ENCODE data around the gene ANXA7. TPM values are rescaled to one million over a fixed set of nuclear protein-coding genes. Genes with fewer than 3 reads are reported as not detected.
"Not testable (repeated sequence)": the region's sequence is repeated elsewhere in the genome, so short reads cannot be mapped to it uniquely, and the experiment has no call there.

ANXA7 gene
- total RNA-seq, 2 donors from 2014 or later = 22.7 to 46.2 TPM

DNA sequence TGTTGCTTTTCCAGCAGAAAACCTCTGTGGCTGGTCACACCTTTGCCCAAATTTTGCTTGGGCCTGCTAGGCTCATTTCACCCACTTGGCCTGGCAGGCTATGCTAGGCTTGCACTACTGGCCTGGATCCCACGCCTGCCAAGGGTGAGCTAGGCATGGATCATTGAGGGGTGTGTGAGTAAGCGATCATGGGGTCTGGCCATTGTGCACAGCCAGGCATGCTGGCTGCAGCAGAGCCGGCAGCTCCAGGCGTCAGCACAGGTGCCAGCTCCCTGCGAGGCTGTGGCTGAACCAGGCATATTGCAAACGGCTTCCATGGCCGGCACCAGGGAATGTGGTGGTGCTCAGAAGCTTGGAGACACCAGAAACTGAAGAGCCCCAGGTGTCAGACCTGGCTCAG is 74.4 kb downstream of the ANXA7 start:
- no peak overlapping the region for H3K4me3 ChIP-seq
- intact Hi-C loops (cut with DNase I) = no loop called here
- no peaks in the 10 kb centered on the region for H3K27me3 ChIP-seq
- TF ChIP-seq, protein P1, sequence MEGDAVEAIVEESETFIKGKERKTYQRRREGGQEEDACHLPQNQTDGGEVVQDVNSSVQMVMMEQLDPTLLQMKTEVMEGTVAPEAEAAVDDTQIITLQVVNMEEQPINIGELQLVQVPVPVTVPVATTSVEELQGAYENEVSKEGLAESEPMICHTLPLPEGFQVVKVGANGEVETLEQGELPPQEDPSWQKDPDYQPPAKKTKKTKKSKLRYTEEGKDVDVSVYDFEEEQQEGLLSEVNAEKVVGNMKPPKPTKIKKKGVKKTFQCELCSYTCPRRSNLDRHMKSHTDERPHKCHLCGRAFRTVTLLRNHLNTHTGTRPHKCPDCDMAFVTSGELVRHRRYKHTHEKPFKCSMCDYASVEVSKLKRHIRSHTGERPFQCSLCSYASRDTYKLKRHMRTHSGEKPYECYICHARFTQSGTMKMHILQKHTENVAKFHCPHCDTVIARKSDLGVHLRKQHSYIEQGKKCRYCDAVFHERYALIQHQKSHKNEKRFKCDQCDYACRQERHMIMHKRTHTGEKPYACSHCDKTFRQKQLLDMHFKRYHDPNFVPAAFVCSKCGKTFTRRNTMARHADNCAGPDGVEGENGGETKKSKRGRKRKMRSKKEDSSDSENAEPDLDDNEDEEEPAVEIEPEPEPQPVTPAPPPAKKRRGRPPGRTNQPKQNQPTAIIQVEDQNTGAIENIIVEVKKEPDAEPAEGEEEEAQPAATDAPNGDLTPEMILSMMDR (IDR thresholded peaks at IDR 0.05) = no peak
- no peak for TF ChIP-seq POLR2A (IDR thresholded peaks at IDR 0.05)
- no peak for ATAC-seq
- DNase-seq = no peak
- H3K27ac ChIP-seq = no peak overlapping the region
- no peaks in the 10 kb centered on the region for H3K9me3 ChIP-seq
- H3K4me1 ChIP-seq = no peaks in the 10 kb centered on the region
- WGBS, 2 donors = 86 to 92% methylated on average over 2 to 5 of the region's 7 CpGs
- H3K36me3 ChIP-seq (replicated peaks in 1 of 2; ENCODE audit: insufficient read depth in 1 of 2, low read depth in 2 of 2) = peaks cover 0 to 2% of the 10 kb centered on the region in 2 donors

DNA sequence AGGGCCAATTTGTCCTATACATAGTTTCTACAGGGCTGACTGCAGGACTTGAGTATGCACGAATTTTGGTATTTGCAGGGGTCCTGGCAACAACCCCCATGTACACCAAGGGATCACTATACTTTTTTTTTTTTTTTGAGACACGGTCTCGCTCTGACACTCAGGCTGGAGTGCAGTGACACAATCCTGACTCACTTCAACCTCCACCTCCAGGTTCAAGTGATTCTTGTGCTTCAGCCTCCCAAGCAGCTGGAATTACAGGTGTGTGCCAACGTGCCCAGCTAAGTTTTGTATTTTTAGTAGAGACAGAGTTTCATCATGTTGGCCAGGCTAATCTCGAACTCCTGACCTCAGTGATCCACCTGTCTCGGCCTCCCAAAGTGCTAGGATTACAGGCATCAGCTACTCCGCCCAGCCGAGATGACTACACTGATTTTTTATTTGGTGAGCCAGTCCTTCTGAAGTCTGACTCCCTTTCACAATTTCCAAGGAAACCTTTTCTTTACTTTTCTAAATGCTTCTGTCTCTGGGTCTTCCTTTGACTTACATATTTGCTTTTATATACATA is 75.0 kb downstream of the ANXA7 start:
- Histone ChIP-seq H3K36me3 (replicated peaks in 1 of 2; ENCODE audit: insufficient read depth in 1 of 2, low read depth in 2 of 2) (peaks cover 0 to 2% of the 10 kb centered on the region in 2 donors), H3K9me3 (no peaks in the 10 kb centered on the region), H3K27me3 (no peaks in the 10 kb centered on the region), H3K27ac (no peak overlapping the region), H3K4me3 (no peak overlapping the region), H3K4me1 (no peaks in the 10 kb centered on the region)
- ATAC-seq (no peak), DNase-seq (no peak)
- 89 to 94% methylated on average over 8 of the region's 8 CpGs for WGBS, 2 donors
- TF ChIP-seq, protein P1 (IDR thresholded peaks at IDR 0.05) = no peak
- TF ChIP-seq POLR2A (IDR thresholded peaks at IDR 0.05) = no peak
- intact Hi-C loops (cut with DNase I) = no loop called here

DNA sequence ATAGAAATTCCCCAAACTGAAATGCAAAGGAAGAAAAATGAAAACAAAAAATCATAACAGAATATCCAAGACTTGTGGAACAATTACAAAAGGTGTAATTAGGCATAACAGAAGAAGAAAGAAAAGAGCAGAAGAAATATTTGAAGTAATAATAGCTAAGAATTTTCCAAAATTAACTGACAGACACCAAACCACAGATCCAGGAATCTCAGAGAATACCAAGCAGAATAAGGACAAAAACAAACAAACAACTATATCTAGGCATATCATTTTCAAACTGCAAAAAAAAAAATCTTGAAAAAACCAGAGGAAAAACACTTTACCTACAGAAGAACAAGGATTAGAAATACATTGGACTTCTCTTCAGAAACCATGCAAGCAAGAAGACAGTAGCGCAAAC is 80.7 kb downstream of the ANXA7 start:
- intact Hi-C loops (cut with DNase I) = no loop called here
- no peaks in the 10 kb centered on the region for H3K27me3 ChIP-seq
- no peak overlapping the region for H3K4me3 ChIP-seq
- ATAC-seq (no peak), DNase-seq (no peak)
- 85 to 100% methylated on average over 1 of the region's 1 CpG for WGBS, 2 donors
- no peak overlapping the region for H3K27ac ChIP-seq
- no peaks in the 10 kb centered on the region for H3K36me3 ChIP-seq (replicated peaks in 1 of 2; ENCODE audit: insufficient read depth in 1 of 2, low read depth in 2 of 2)
- H3K4me1 ChIP-seq = no peaks in the 10 kb centered on the region
- no peaks in the 10 kb centered on the region for H3K9me3 ChIP-seq
- TF ChIP-seq, protein P1 (IDR thresholded peaks at IDR 0.05) = no peak
- TF ChIP-seq POLR2A (IDR thresholded peaks at IDR 0.05) = no peak

DNA sequence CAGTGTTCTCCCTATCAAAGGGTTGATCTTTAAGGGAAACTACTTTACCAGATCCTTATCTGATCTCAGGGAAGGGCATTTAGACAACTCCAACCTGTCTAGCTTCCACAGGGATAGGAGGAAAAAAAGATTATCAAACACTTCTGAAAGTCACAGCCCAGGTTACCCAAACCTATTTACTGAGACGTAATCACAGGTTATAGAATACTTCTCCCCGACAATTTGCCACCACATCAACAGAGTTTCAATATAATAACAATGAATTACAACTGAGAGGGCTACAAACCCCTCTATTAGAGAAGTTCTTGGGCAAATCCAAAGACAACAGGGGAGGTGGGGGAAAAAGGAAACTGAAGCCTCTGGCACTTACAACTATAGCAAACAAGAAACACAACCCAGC is 81.5 kb downstream of the ANXA7 start:
- intact Hi-C loops (cut with DNase I) = no loop called here
- 97 to 100% methylated on average over 2 of the region's 2 CpGs for WGBS, 2 donors
- H3K27ac ChIP-seq = no peak overlapping the region
- no peaks in the 10 kb centered on the region for H3K36me3 ChIP-seq (replicated peaks in 1 of 2; ENCODE audit: insufficient read depth in 1 of 2, low read depth in 2 of 2)
- TF ChIP-seq POLR2A (IDR thresholded peaks at IDR 0.05) = no peak
- TF ChIP-seq, protein P1 (IDR thresholded peaks at IDR 0.05) = no peak
- no peak for ATAC-seq
- no peaks in the 10 kb centered on the region for H3K27me3 ChIP-seq
- DNase-seq = no peak
- H3K4me1 ChIP-seq = no peaks in the 10 kb centered on the region
- H3K9me3 ChIP-seq = no peaks in the 10 kb centered on the region
- H3K4me3 ChIP-seq = no peak overlapping the region

DNA sequence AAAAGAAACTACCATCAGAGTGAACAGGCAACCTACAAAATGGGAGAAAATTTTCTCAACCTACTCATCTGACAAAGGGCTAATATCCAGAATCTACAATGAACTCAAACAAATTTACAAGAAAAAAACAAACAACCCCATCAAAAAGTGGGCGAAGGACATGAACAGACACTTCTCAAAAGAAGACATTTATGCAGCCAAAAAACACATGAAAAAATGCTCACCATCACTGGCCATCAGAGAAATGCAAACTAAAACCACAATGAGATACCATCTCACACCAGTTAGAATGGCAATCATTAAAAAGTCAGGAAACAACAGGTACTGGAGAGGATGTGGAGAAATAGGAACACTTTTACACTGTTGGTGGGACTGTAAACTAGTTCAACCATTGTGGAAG is 85.3 kb downstream of the ANXA7 start:
- H3K4me3 ChIP-seq; intact Hi-C loops (cut with DNase I); H3K27me3 ChIP-seq; H3K36me3 ChIP-seq (replicated peaks in 1 of 2; ENCODE audit: insufficient read depth in 1 of 2, low read depth in 2 of 2); H3K9me3 ChIP-seq; DNase-seq; H3K4me1 ChIP-seq; ATAC-seq; H3K27ac ChIP-seq: not testable (repeated sequence)
- 57% methylated on average over 1 of the region's 1 CpG; no CpG with 5 or more reads in 1 of the 2 donors for WGBS, 2 donors

DNA sequence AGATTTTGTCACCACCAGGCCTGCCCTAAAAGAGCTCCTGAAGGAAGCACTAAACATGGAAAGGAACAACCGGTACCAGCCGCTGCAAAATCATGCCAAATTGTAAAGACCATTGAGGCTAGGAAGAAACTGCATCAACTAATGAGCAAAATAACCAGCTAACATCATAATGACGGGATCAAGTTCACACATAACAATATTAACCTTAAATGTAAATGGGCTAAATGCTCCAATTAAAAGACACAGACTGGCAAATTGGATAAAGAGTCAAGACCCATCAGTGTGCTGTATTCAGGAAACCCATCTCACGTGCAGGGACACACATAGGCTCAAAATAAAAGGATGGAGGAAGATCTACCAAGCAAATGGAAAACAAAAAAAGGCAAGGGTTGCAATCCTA is 88.6 kb downstream of the ANXA7 start:
- intact Hi-C loops (cut with DNase I); H3K4me1 ChIP-seq; DNase-seq; H3K27ac ChIP-seq; H3K27me3 ChIP-seq; H3K4me3 ChIP-seq; ATAC-seq; H3K36me3 ChIP-seq (replicated peaks in 1 of 2; ENCODE audit: insufficient read depth in 1 of 2, low read depth in 2 of 2); H3K9me3 ChIP-seq: not testable (repeated sequence)
- 81 to 95% methylated on average over 2 to 4 of the region's 4 CpGs for whole genome bisulfite sequencing, 2 donors
